Tibial artery (tissue), 4 donors: ENCODE measurements around the gene ZNF496.

Source experiments
- DNase-seq, 2 donors: peaks; one replicate each; pipeline ENCODE4 v3.0.0-alpha.2; 2019
- H3K27ac ChIP-seq, 2 donors: fragments of 200-600 bp; sonication (generic) in 1 of 2; 1 replicate in 1 of 2; 2 replicates in 1 of 2; pipeline ENCODE4 v1.5.1; 2018 to 2019; ENCODE audit warnings: mild to moderate bottlenecking in 1 of 2
- H3K27me3 ChIP-seq, 2 donors: fragments of 200-600 bp; sonication (generic) in 1 of 2; one replicate each; pipeline versions ENCODE4 v1.5.1 to v1.6.0; 2016 to 2019
- H3K36me3 ChIP-seq, 3 donors: fragments of 200-600 bp; sonication (generic) in 2 of 3; one replicate each; pipeline ENCODE4 v1.5.1; 2016 to 2019; ENCODE audit warnings: mild to moderate bottlenecking in 2 of 3
- H3K4me1 ChIP-seq, 4 donors: fragments of 200-600 bp; sonication (generic) in 2 of 4; 1 replicate in 3 of 4; 2 replicates in 1 of 4; pipeline ENCODE4 v1.5.1; 2016 to 2019
- H3K4me3 ChIP-seq, 2 donors: fragments of 200-600 bp; sonication (generic) in 1 of 2; 1 replicate in 1 of 2; 2 replicates in 1 of 2; pipeline ENCODE4 v1.5.1; 2018 to 2019; ENCODE audit warnings: mild to moderate bottlenecking in 2 of 2
- H3K9me3 ChIP-seq, 3 donors: fragments of 200-600 bp; sonication (generic) in 1 of 3; one replicate each; pipeline ENCODE4 v1.5.1; 2016 to 2019
- CTCF ChIP-seq, 2 experiments: fragments of 200-600 bp in 1 of 2; fragments of 450-650 bp in 1 of 2; IDR thresholded peaks; one replicate each; pipeline ENCODE4 v1.5.1; 2017 to 2019; ENCODE audit warnings: antibody characterized with exemption in 2 of 2, mild to moderate bottlenecking in 1 of 2, moderate library complexity in 1 of 2
- intact Hi-C: fragments of 100-400 bp; cut with DNase I; formaldehyde crosslinking; loops from one replicate; pipeline ENCODE4 v1.15.0; 2023; ENCODE audit warnings: low total_unique reads

Gene ZNF496

GRCh38 chr1:247334378-247335133, 2.9 kb upstream of the ZNF496 start:
- Histone ChIP-seq H3K36me3 (peaks cover 0 to 8% (median 2%) of the 10 kb centered on the region in 3 donors), H3K4me1 (peaks cover 0 to 25% (median 16%) of the 10 kb centered on the region in 4 donors), H3K27ac (no peak overlapping the region), H3K27me3 (no peaks in the 10 kb centered on the region), H3K9me3 (no peaks in the 10 kb centered on the region), H3K4me3 (no peak overlapping the region)
- intact Hi-C loops: loop anchor here (5.0 kb wide), 2 partner anchors 38 to 407 kb away; no protein-coding TSS in a partner anchor
- no peak for TF ChIP-seq CTCF (IDR thresholded peaks at IDR 0.05)
- DNase-seq: no peak

- Histone ChIP-seq H3K4me1 (peaks cover 0 to 25% (median 16%) of the 10 kb centered on the region in 4 donors), H3K27ac (peak overlapping the region; percentile 91 to 93), H3K4me3 (peak overlapping the region; percentile 74 to 90), H3K27me3 (no peaks in the 10 kb centered on the region), H3K36me3 (peaks cover 10 to 20% (median 20%) of the 10 kb centered on the region in 3 donors), H3K9me3 (no peaks in the 10 kb centered on the region)
- intact Hi-C loops: loop anchor here (5.0 kb wide), 2 partner anchors 40 to 405 kb away; no protein-coding TSS in a partner anchor
- peak; percentile 75 to 77 for DNase-seq
- no peak for TF ChIP-seq CTCF (IDR thresholded peaks at IDR 0.05)
Measured at GRCh38 chr1:247332623-247333361, 1.1 kb upstream of the ZNF496 start.

- H3K36me3 ChIP-seq: peaks cover 10 to 26% (median 23%) of the 10 kb centered on the region in 3 donors
- H3K4me1 ChIP-seq: peaks cover 0 to 25% (median 16%) of the 10 kb centered on the region in 4 donors
- DNase-seq: peak; percentile 31 to 76
- peak overlapping the region; percentile 74 to 90 for H3K4me3 ChIP-seq
- no peak for TF ChIP-seq CTCF (IDR thresholded peaks at IDR 0.05)
- no peaks in the 10 kb centered on the region for H3K27me3 ChIP-seq
- H3K9me3 ChIP-seq: no peaks in the 10 kb centered on the region
- H3K27ac ChIP-seq: peak overlapping the region; percentile 91 to 93
- intact Hi-C loops: loop anchor here (5.0 kb wide), 2 partner anchors 40 to 405 kb away; no protein-coding TSS in a partner anchor
Measured at GRCh38 chr1:247332215-247332622, 552 bp upstream of the ZNF496 start.

- Histone ChIP-seq H3K4me1 (peaks cover 0 to 25% (median 16%) of the 10 kb centered on the region in 4 donors), H3K27ac (peak overlapping the region; percentile 91 to 93), H3K9me3 (no peaks in the 10 kb centered on the region), H3K4me3 (peak overlapping the region; percentile 74 to 90), H3K36me3 (peaks cover 10 to 36% (median 34%) of the 10 kb centered on the region in 3 donors), H3K27me3 (no peaks in the 10 kb centered on the region)
- peak; percentile 70 to 87 for DNase-seq
- no peak for TF ChIP-seq CTCF (IDR thresholded peaks at IDR 0.05)
- intact Hi-C loops: loop anchor here (5.0 kb wide), 2 partner anchors 41 to 404 kb away; no protein-coding TSS in a partner anchor
Measured at GRCh38 chr1:247331172-247331524, 519 bp downstream of the ZNF496 start.

- Histone ChIP-seq H3K4me1 (peaks cover 0 to 25% (median 16%) of the 10 kb centered on the region in 4 donors), H3K9me3 (no peaks in the 10 kb centered on the region), H3K36me3 (peaks cover 10 to 38% (median 36%) of the 10 kb centered on the region in 3 donors), H3K4me3 (peak overlapping the region; percentile 74 to 90), H3K27me3 (no peaks in the 10 kb centered on the region), H3K27ac (peak overlapping the region; percentile 91 to 93)
- no peak for DNase-seq
- TF ChIP-seq CTCF (IDR thresholded peaks at IDR 0.05): no peak
- intact Hi-C loops: loop anchor here (5.0 kb wide), 2 partner anchors 42 to 403 kb away; no protein-coding TSS in a partner anchor
Measured at GRCh38 chr1:247330548-247331171, 1.0 kb downstream of the ZNF496 start.
